NCI-H526 (cell line): ENCODE measurements around the gene CYP27B1.

Source experiments
- DNase-seq, 2 experiments: peaks; one replicate each; lab custom pipeline; 2025; lab: John Stamatoyannopoulos, UW

The CYP27B1 gene

DNA sequence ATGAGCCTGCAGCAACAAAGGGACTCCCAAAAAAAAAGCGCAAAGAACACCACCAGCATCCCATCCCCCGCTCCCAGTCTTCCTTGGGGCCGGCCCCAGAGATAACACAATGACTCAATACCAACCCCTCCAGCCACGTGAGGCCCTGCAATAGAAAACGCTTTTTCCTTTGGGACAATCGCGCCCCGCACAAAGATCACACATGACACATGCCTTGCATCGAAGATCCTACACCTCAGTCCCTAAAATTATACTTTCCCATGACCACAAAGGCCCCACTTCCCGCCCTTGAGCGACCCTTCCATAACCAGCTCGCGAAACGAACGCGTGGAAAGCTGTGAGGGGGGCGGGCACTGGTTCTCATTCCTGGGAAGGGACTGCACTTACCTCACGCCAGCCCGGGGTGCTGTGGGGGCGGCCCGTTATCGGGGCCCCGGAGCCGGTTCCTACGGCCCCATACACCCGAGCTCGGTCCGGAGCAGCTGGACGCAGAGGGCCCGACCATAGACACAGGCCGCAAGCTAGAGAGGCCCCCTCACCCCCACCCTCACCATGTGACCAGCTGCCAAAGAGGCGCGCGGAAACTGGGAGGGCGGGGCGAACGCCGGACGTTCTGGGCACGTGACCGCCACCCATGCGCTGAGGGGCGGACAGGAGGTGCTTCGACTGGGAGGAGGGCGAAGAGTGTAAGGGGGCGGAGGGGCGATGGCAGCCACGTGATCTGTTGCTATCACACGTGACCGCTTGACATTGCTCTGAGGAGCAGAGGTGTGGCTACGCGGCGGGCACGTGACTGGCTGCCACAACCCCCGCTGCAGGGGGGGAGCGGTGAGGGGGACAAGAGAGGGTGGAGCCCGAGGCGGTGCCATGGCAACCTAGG lies 14.8 kb downstream of the CYP27B1 start, which contains the start of gene CDK4:
Gene CDK4 (minus strand): TSS at position 523 of the 880 bp plus-strand sequence. CDS start 593 bp downstream, outside the sequence.
- DNase-seq: peak; percentile 99

GRCh38 chr12:57751432-57751787 lies 15.5 kb downstream of the CYP27B1 start:
- no peak for DNase-seq

DNA sequence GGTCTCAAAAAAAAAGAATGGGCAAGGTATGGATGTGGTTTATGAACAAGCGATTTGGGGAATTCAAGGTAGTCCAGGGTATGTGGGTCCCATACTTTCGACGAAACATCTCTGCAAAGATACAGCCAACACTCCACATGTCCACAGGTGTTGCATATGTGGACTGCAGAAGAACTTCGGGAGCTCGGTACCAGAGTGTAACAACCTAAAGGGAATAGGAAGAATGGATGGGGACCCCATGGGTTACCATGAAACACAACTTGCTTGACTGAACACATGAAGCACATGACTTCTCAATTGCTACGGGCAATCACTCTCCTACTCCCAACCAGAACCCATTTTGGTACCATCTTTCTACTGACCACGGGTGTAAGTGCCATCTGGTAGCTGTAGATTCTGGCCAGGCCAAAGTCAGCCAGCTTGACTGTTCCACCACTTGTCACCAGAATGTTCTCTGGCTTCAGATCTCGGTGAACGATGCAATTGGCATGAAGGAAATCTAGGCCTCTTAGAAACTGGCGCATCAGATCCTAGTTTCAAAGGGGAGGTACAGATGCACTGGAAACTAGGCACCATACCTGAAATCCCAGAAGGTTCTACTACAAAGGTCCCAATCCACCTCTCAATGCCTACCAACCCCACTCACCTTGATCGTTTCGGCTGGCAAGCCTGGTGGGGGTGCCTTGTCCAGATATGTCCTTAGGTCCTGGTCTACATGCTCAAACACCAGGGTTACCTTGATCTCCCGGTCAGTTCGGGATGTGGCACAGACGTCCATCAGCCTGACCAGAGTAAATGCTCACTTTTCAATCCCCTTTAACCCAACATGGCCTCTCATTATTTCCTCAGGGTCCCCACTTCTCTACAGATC lies 16.1 kb downstream of the CYP27B1 start:
- no peak for DNase-seq

DNA sequence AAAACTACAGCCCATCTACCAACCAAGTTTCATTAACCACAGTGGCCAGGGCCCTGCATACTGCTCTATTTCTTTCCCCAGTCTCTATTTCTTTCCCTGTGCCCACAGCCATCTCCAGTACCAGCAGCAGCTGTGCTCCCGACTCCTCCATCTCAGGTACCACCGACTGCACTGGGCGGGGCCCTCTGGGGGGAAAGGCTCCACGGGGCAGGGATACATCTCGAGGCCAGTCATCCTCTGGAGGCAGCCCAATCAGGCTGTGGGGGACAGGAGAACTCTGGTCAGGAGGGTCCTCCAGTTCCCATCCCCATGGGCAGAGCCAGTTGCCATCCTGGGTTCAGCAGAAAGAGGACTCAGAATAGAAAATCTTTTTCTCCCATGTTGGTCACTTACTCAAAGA lies 17.8 kb downstream of the CYP27B1 start:
- DNase-seq: no peak

GRCh38 chr12:57746025-57746424 lies 20.9 kb downstream of the CYP27B1 start:
- DNase-seq: no peak

DNA sequence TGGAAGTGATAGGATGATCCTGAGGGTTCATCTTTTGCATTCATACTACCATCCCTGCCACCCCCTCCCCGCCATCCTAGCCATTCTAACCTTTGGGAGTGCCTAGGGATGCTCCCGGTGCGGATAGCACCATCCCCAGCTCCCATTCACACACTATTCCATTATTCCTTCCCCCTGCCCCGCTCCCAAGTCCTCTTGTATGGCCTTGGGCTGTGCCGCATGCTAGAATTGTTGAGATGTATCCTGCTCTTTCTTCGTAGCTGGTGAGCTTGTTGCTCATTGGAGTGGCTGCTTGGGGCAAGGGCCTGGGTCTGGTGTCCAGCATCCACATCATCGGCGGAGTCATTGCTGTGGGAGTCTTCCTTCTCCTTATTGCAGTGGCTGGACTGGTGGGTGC lies 21.4 kb downstream of the CYP27B1 start:
- DNase-seq: no peak

GRCh38 chr12:57744777-57745484 lies 21.9 kb downstream of the CYP27B1 start, which contains the start of gene TSPAN31:
Gene TSPAN31, plus strand, starts transcription at chr12:57745039. Its CDS starts 116 bp downstream, at chr12:57745155.
- peak; percentile 96 to 98 for DNase-seq

DNA sequence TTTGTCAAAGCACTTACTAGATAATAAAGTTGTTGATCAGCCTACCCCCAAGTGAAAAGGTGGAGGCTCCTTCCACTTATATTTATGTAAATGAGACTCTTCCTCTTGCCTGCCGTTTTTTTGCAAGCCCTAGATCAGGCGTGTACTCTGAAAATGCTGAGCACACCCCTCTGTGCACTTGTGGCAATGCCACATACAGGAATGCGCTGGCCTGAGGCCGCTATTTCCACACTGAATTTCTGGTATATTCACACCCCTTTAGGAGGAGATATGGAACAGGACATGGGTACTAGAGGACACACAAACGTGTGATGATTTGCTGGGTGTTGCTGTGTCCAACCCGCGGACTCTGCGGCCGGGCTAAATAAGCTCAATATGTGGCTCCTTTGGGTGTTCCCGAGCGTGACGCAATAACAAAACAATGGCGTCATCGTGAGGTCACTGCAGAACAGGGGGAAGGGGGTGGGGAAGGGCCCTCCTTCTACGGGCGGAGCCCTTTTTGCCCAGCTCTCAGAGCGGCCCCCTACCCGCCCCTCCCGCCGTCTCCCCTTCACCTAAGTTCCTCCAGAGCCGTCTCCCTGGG lies 22.6 kb downstream of the CYP27B1 start:
- DNase-seq: peak in 1 of 2 experiments; percentile 42

DNA sequence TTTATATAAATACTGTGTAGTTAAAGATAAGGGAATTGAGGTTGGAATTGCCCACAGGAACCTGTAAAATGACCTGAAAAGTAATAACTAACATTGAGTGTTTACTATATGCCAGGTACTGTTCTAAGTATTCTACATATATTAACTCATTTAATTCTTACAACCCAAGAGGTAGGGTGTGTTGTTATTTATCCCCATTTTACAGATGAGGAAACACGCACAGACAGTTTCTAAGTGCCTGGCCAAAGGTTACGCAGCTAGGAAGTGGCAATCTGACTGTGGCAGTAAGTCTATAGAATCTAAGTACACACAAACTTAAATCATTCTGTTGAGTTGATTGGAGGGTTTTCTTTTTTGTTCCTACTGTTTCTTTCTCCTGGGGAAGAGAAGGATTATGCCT lies 23.1 kb downstream of the CYP27B1 start:
- no peak for DNase-seq

DNA sequence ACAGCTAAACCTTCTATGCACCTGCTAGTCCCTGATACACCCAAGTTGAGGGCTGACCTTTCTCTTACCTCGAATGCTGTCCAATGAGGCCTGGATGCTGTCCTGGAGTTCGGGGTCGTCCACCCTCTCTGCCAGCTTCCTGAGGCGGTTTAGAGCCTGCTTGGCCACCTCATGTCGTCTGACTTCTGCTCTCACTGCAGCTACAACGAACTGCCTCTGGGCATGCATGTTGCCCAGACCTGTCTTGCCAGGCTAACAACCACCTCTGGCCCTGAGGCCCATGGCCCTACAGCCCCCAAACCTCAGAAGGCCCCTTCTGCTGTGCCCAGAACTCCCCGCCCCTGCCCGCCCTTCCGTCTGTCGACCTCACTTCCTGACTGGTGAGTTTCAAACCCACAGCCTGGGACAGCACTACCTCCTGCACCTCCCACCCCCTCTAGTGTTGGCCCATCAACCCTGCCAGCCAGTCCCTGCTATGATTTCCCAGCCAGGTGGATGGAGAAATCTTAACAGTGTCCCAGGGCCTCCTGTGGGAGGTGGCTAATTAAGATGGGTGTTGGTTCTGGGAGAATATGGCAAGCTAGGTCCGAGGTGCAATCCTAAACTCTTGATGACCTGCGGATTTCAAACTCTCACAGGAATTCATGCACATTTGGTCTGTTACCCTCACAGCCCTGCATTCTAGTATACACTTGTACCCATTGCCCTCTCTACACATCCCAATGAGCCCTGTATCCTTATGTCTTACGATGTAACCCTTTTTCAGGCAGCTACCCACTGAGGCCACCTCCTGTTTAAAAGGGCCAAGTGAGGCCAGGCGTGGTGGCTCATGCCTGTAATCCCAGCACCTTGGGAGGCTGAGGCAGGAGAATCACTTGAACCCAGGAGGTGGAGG lies 24.8 kb downstream of the CYP27B1 start:
- no peak for DNase-seq

DNA sequence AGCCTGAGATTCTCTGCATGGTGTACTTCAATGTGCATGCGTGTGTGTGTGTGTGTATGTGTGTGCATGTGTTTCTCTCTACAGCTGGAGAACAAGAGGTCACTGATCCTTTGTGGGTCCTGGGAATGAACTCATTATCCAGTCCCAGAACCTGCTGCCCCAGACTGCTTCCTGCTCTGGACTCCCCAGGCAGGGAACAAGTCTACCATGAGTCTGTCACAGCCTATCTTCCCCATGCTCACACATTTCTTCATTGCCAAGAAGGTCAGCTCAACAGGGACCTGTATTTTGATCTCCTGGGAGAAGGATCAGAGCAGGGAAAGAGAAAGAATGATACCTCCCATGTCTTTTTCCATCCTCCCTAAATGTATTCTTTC lies 25.5 kb downstream of the CYP27B1 start:
- DNase-seq: no peak

- DNase-seq: no peak
Observed at GRCh38 chr12:57740656-57741412, 26.0 kb downstream of the CYP27B1 start.

- DNase-seq: no peak
Observed at GRCh38 chr12:57739914-57740538, 26.9 kb downstream of the CYP27B1 start.

DNA sequence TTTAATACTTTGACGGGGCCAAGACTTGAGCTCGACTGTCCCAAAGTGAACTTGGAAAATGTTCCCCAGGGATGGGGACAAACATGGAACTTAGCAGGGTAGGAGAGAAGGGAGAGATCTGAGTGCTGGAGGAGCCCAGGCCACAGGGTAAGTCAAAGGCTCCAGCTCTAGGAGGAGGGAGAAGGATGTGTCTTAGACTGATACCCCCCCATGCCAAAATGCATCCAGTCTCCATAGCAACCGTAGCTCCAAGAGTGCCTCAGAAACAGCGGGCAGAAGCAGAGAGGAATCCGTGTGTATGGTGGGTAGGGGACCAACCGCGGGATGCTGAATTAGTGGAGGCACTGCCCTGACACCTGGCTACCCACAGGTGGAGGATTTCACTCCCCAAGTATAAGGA lies 27.5 kb downstream of the CYP27B1 start:
- no peak for DNase-seq

DNA sequence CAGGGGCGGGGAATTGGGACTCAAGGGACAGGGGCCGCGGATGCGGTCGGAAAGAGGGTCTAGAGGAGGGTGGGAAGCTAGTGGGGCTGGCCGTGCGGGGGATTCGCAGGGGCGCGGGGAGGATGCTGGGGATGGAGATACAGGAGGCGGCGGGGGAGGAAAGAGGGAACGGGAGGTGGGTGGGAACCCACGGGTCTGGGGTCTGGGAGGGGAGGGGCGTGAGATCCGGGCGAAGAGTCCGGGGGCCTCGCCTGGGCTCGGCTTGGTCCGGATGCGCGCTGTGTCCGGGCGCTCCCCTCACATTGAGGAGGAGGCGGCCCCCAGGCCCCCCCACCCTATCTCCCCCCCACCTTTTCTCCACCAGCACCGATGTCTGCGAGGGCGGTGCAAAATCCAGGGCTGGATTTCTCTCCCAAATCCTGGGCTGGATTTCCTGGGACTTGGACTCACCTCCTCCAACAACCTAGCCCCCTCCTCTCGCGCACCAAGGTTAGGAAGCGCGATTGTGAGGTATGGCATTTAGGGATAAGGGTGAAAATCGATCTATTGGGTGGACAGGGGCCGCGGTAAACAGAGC lies 28.1 kb downstream of the CYP27B1 start, which contains the start of gene AGAP2:
Gene AGAP2 (minus strand): TSS at position 82 of the 577 bp plus-strand sequence. CDS start 496 bp downstream, outside the sequence.
- peak in 1 of 2 experiments; percentile 72 for DNase-seq

DNA sequence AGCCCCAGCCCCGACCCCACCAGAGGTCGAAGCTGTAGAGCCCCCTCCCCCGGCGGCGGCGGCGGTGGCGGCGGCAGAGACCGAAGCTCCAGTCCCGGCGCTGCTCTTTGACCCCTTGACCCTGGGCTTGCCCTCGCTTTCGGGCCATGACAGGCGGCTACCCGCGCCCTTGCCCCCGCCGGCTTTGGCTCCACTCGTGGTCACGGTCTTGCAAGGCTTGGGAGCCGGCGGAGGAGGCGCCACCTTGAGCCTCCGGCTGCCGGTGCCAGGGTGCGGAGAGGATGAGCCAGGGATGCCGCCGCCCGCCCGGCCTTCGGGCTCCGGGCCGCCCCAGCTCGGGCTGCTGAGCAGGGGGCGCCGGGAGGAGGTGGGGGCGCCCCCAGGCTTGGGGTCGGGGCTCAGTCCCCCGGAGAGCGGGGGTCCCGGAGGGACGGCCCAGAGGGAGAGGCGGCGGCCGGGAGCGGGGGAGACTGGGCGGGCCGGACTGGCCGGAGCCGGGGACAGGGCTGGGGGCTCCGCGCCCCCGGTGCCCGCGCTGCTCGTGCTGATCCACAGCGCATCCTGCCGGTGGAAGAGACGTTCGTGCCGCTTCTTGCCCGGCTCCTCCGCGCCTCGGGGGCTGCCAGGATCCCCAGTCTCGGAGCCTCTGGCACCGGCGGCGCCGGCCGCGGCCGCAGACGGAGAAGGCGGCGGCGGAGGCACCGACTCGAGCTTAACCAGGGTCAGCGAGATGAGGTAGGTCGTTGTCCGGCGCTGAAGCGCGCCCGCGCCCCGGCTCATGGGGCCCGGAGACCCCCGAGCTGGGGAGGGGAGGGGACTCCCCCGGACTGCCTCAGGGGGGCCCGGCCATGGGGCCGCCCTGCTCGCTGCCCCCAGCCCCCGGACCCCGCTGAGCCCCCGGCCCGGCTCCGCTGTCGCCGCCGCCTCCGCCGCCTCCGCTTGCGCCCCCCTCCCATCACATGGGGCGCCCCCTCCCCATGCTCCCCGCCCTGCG lies 29.1 kb downstream of the CYP27B1 start:
- DNase-seq: peak in 1 of 2 experiments; percentile 60

DNA sequence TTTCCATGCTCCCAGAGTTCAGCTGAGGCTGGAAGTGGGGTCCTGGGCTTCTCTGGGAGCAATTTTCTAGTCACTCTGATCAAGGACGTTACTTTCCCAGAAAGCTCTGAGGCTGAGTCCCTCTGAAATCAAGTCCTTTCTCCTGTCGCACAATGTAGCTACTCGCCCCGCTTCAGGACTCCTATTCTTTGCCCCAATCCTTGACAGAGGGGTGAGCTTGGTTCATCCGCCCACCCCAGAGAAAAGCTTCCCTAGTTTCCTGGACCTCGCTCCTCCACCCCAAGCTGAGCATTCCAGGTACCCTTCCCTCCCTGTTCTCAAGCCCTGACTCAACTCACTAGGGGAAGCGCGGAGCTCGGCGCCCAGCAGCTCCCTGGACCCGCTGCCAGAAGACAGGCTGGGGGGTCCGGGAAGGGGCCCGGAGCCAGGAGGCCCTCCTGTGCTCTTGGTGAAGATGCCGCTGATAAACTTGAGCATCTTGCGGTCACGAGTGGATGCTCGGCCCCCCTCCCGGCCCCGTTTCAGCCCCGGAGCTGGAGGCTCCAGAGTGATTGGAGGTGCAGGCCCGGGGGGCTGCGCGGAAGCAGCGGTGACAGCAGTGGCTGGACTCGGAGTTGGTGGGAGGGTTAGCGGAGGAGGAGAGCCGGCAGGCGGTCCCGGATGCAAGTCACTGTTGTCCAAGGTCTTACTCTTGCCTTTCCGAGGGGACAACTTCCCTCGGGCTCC lies 30.0 kb downstream of the CYP27B1 start:
- DNase-seq: peak in 1 of 2 experiments; percentile 52
